Stomach smooth muscle (tissue), 2 donors: Measurements from ENCODE around the gene ABHD2.
"Not testable (repeated sequence)": the region's sequence is repeated elsewhere in the genome, so short reads cannot be mapped to it uniquely, and the experiment has no call there.

Experiments used
- H3K27ac ChIP-seq: one replicate; pipeline ENCODE4 v1.7.0; 2013; ENCODE audit warnings: mild to moderate bottlenecking, low read length, inconsistent platforms
- H3K27me3 ChIP-seq, 2 donors: one replicate each; pipeline ENCODE4 v1.7.0; 2013; ENCODE audit warnings: low read length in 2 of 2; ENCODE audit not compliant: insufficient read depth in 2 of 2, control insufficient read depth in 1 of 2
- H3K36me3 ChIP-seq, 2 donors: one replicate each; pipeline ENCODE4 v1.7.0; 2013; ENCODE audit warnings: low read length in 2 of 2; ENCODE audit not compliant: control insufficient read depth in 2 of 2, insufficient read depth in 2 of 2
- H3K4me1 ChIP-seq: one replicate; pipeline ENCODE4 v1.7.0; 2013; ENCODE audit warnings: low read length; ENCODE audit not compliant: control insufficient read depth, insufficient read depth
- H3K4me3 ChIP-seq, 2 donors: one replicate each; pipeline ENCODE4 v1.7.0; 2013; ENCODE audit warnings: low read length in 2 of 2
- H3K9ac ChIP-seq, 2 donors: one replicate each; pipeline ENCODE4 v1.7.0; 2013; ENCODE audit warnings: low read length in 2 of 2, mild to moderate bottlenecking in 1 of 2
- H3K9me3 ChIP-seq, 2 donors: one replicate each; pipeline ENCODE4 v1.7.0; 2013; ENCODE audit warnings: low read length in 2 of 2; ENCODE audit not compliant: control insufficient read depth in 2 of 2
- donor health status: healthy.
- donor health status: Pancreatic carcinoma.

The ABHD2 gene

GRCh38 chr15:89112341-89112971 is 24.2 kb downstream of the ABHD2 start:
- no peak overlapping the region for H3K4me3 ChIP-seq
- H3K4me1 ChIP-seq: peaks cover 29% of the 10 kb centered on the region
- no peak overlapping the region for H3K9ac ChIP-seq

GRCh38 chr15:89113296-89114024 is 25.2 kb downstream of the ABHD2 start:
- no peaks in the 10 kb centered on the region for H3K27me3 ChIP-seq
- H3K9ac ChIP-seq: no peak overlapping the region
- peak overlapping the region; percentile 7 for H3K27ac ChIP-seq
- peaks cover 30% of the 10 kb centered on the region for H3K4me1 ChIP-seq
- H3K4me3 ChIP-seq: no peak overlapping the region
- H3K9me3 ChIP-seq: no peaks in the 10 kb centered on the region
- H3K36me3 ChIP-seq: peaks cover 6 to 15% of the 10 kb centered on the region in 2 donors

More at GRCh38 chr15:89112341-89112971, 24.2 kb downstream of the ABHD2 start:
- H3K27ac ChIP-seq: no peak overlapping the region
- no peaks in the 10 kb centered on the region for H3K27me3 ChIP-seq
- H3K36me3 ChIP-seq: peaks cover 5 to 10% of the 10 kb centered on the region in 2 donors
- H3K9me3 ChIP-seq: no peaks in the 10 kb centered on the region

- Histone ChIP-seq H3K4me1 (peaks cover 40% of the 10 kb centered on the region), H3K9ac (peak overlapping the region in 1 of 2 donors; percentile 3), H3K27ac (peak overlapping the region; percentile 53), H3K4me3 (no peak overlapping the region), H3K27me3 (no peaks in the 10 kb centered on the region), H3K9me3 (no peaks in the 10 kb centered on the region), H3K36me3 (peaks cover 11 to 15% of the 10 kb centered on the region in 2 donors)
Measured at GRCh38 chr15:89114990-89115389, 26.7 kb downstream of the ABHD2 start.

GRCh38 chr15:89115547-89115946 is 27.3 kb downstream of the ABHD2 start:
- Histone ChIP-seq H3K36me3 (peaks cover 11 to 15% of the 10 kb centered on the region in 2 donors), H3K27ac (peak overlapping the region; percentile 53), H3K4me1 (peaks cover 40% of the 10 kb centered on the region), H3K4me3 (no peak overlapping the region), H3K9ac (peak overlapping the region in 1 of 2 donors; percentile 3), H3K27me3 (no peaks in the 10 kb centered on the region), H3K9me3 (no peaks in the 10 kb centered on the region)

- no peak overlapping the region for H3K9ac ChIP-seq
Measured at GRCh38 chr15:89116404-89116803, 28.1 kb downstream of the ABHD2 start.

GRCh38 chr15:89117790-89118189 is 29.5 kb downstream of the ABHD2 start:
- H3K36me3 ChIP-seq: peaks cover 13 to 15% of the 10 kb centered on the region in 2 donors
- H3K4me3 ChIP-seq: no peak overlapping the region
- no peak overlapping the region for H3K27ac ChIP-seq
- no peaks in the 10 kb centered on the region for H3K27me3 ChIP-seq
- H3K9ac ChIP-seq: no peak overlapping the region
- peaks cover 45% of the 10 kb centered on the region for H3K4me1 ChIP-seq
- H3K9me3 ChIP-seq: no peaks in the 10 kb centered on the region

More at GRCh38 chr15:89116404-89116803, 28.1 kb downstream of the ABHD2 start:
- Histone ChIP-seq H3K27me3 (no peaks in the 10 kb centered on the region), H3K9me3 (no peaks in the 10 kb centered on the region), H3K36me3 (peaks cover 11 to 15% of the 10 kb centered on the region in 2 donors), H3K27ac (peak overlapping the region; percentile 53), H3K4me3 (no peak overlapping the region), H3K4me1 (peaks cover 47% of the 10 kb centered on the region)

- Histone ChIP-seq H3K36me3 (peaks cover 15% of the 10 kb centered on the region in 2 donors), H3K27ac (peak overlapping the region; percentile 79), H3K9ac (no peak overlapping the region), H3K4me1 (peaks cover 41% of the 10 kb centered on the region), H3K27me3 (no peaks in the 10 kb centered on the region), H3K9me3 (no peaks in the 10 kb centered on the region), H3K4me3 (no peak overlapping the region)
Measured at GRCh38 chr15:89118481-89118989, 30.3 kb downstream of the ABHD2 start.

GRCh38 chr15:89119489-89120478 is 31.5 kb downstream of the ABHD2 start:
- peak overlapping the region; percentile 23 to 64 for H3K9ac ChIP-seq
- peaks cover 39% of the 10 kb centered on the region for H3K4me1 ChIP-seq
- H3K27me3 ChIP-seq: no peaks in the 10 kb centered on the region
- peak overlapping the region in 1 of 2 donors; percentile 22 for H3K4me3 ChIP-seq
- H3K9me3 ChIP-seq: no peaks in the 10 kb centered on the region
- peak overlapping the region; percentile 79 for H3K27ac ChIP-seq
- peaks cover 15% of the 10 kb centered on the region in 2 donors for H3K36me3 ChIP-seq

GRCh38 chr15:89120479-89121000 is 32.3 kb downstream of the ABHD2 start:
- not testable (repeated sequence) for H3K4me3 ChIP-seq, H3K9ac ChIP-seq, H3K27me3 ChIP-seq, H3K9me3 ChIP-seq
- Histone ChIP-seq H3K4me1 (peaks cover 31% of the 10 kb centered on the region), H3K36me3 (peaks cover 15 to 17% of the 10 kb centered on the region in 2 donors), H3K27ac (peak overlapping the region; percentile 18)

- no peak overlapping the region for H3K9ac ChIP-seq
- H3K9me3 ChIP-seq: no peaks in the 10 kb centered on the region
- H3K27me3 ChIP-seq: no peaks in the 10 kb centered on the region
- H3K27ac ChIP-seq: no peak overlapping the region
- H3K4me3 ChIP-seq: no peak overlapping the region
- peaks cover 20% of the 10 kb centered on the region in 2 donors for H3K36me3 ChIP-seq
- peaks cover 23% of the 10 kb centered on the region for H3K4me1 ChIP-seq
Measured at GRCh38 chr15:89121414-89121813, 33.2 kb downstream of the ABHD2 start.
